Erythroblast (primary cell): ENCODE results near the gene NOSIP.

Experiments
- GATA1 ChIP-seq: IDR thresholded peaks from 2 replicates; pipeline ENCODE4 v1.6.1; 2011; ENCODE audit warnings: low read depth, mild to moderate bottlenecking, control low read depth, low read length, moderate library complexity
- POLR2A ChIP-seq: IDR thresholded peaks from 2 replicates; pipeline ENCODE4 v1.6.1; 2011; ENCODE audit warnings: mild to moderate bottlenecking, low read length

DNA sequence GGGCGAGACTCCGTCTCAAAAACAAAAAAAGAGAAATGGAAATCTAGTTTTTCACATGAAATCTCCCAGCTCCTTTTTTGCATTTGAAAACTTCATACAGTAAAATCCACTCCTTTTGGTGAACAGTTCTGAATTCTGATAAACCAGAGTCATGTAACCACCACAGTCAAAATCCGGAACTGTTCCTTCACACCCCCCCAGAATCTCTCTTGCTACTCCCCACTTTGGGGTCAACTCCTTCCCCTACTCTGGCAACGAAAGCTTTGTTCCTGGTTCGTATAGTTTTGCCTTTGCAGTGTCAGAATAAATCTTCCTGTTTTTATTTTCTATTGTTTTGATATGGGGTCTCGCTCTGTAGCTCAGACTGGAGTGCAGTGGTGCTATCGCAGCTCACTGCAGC is 28.8 kb downstream of the NOSIP start:
- TF ChIP-seq POLR2A (no peak), GATA1 (no peak)
